DMS153 (cell line): ENCODE data around the gene CAMK1D.
"Not testable (repeated sequence)": the region's sequence is repeated elsewhere in the genome, so short reads cannot be mapped to it uniquely, and the experiment has no call there.

Source experiments
- DNase-seq: peaks from one replicate; lab custom pipeline; 2025; lab: John Stamatoyannopoulos, UW

The CAMK1D gene

GRCh38 chr10:12518024-12518423 lies 168.7 kb downstream of the CAMK1D start:
- no peak for DNase-seq

- no peak for DNase-seq
These were observed 172.1 kb downstream of the CAMK1D start for GRCh38 chr10:12521423-12521822.

- no peak for DNase-seq
These were observed 177.0 kb downstream of the CAMK1D start for GRCh38 chr10:12526311-12526710.

GRCh38 chr10:12529976-12530375 lies 180.6 kb downstream of the CAMK1D start:
- no peak for DNase-seq

- peak; percentile 14 for DNase-seq
These were observed 182.2 kb downstream of the CAMK1D start for GRCh38 chr10:12531305-12532220.

GRCh38 chr10:12533151-12533550 lies 183.8 kb downstream of the CAMK1D start:
- DNase-seq = no peak

GRCh38 chr10:12533723-12534122 lies 184.4 kb downstream of the CAMK1D start:
- DNase-seq = no peak

GRCh38 chr10:12534824-12535223 lies 185.5 kb downstream of the CAMK1D start:
- no peak for DNase-seq

- no peak for DNase-seq
These were observed 186.3 kb downstream of the CAMK1D start for GRCh38 chr10:12535656-12536055.

- DNase-seq = no peak
These were observed 189.2 kb downstream of the CAMK1D start for GRCh38 chr10:12538491-12538995.

- peak; percentile 7 for DNase-seq
These were observed 190.2 kb downstream of the CAMK1D start for GRCh38 chr10:12539350-12540164.

GRCh38 chr10:12540341-12540781 lies 191.0 kb downstream of the CAMK1D start:
- no peak for DNase-seq

- DNase-seq = no peak
These were observed 192.2 kb downstream of the CAMK1D start for GRCh38 chr10:12541446-12542067.

- no peak for DNase-seq
These were observed 192.9 kb downstream of the CAMK1D start for GRCh38 chr10:12542133-12542670.

GRCh38 chr10:12543589-12543988 lies 194.2 kb downstream of the CAMK1D start:
- DNase-seq = no peak

GRCh38 chr10:12546160-12546802 lies 196.9 kb downstream of the CAMK1D start:
- DNase-seq = not testable (repeated sequence)

- DNase-seq = no peak
These were observed 198.0 kb downstream of the CAMK1D start for GRCh38 chr10:12547301-12547771.

GRCh38 chr10:12549297-12549696 lies 199.9 kb downstream of the CAMK1D start:
- DNase-seq = no peak

GRCh38 chr10:12550994-12551393 lies 201.6 kb downstream of the CAMK1D start:
- DNase-seq = no peak

GRCh38 chr10:12556039-12556438 lies 206.7 kb downstream of the CAMK1D start:
- no peak for DNase-seq

GRCh38 chr10:12559578-12560178 lies 210.3 kb downstream of the CAMK1D start:
- DNase-seq = peak; percentile 18
